Small intestine (tissue), 7 donors: Measurements from ENCODE around the gene AJAP1. TPM values are rescaled to one million over a fixed set of nuclear protein-coding genes. Genes with fewer than 3 reads are reported as not detected.
A peak's percentile ranks its signal among the peaks of the same experiment; 100 is the strongest.

Experiments
- DNase-seq, 2 donors: peaks; one replicate each; pipeline versions ENCODE4 v3.0.0 to v3.0.0-alpha.2; 2013
- FAIRE-seq: peaks from 2 replicates; lab custom pipeline; 2012; peaks lifted over from hg19 to GRCh38; lab: Jason Lieb, UNC
- H3K27ac ChIP-seq, 3 donors: one replicate each; pipeline ENCODE4 v1.5.1; 2013; ENCODE audit warnings: low read length in 2 of 3, mild to moderate bottlenecking in 2 of 3, control low read depth in 1 of 3, inconsistent platforms in 1 of 3, low read depth in 1 of 3, moderate library complexity in 1 of 3
- H3K27me3 ChIP-seq, 3 donors: one replicate each; pipeline ENCODE4 v1.6.1; 2013; ENCODE audit warnings: low read length in 3 of 3, inconsistent platforms in 1 of 3; ENCODE audit not compliant: control insufficient read depth in 3 of 3, insufficient read depth in 3 of 3
- H3K36me3 ChIP-seq, 3 donors: one replicate each; pipeline ENCODE4 v1.6.1; 2013; ENCODE audit warnings: low read length in 3 of 3, inconsistent platforms in 1 of 3, low read depth in 1 of 3, mild to moderate bottlenecking in 1 of 3, moderate library complexity in 1 of 3; ENCODE audit not compliant: control insufficient read depth in 3 of 3, insufficient read depth in 2 of 3
- H3K4me1 ChIP-seq, 3 donors: one replicate each; pipeline ENCODE4 v1.6.1; 2013; ENCODE audit warnings: low read length in 2 of 3, inconsistent platforms in 1 of 3, low read depth in 1 of 3, mild to moderate bottlenecking in 1 of 3, moderate library complexity in 1 of 3; ENCODE audit not compliant: control insufficient read depth in 3 of 3, insufficient read depth in 2 of 3
- H3K4me3 ChIP-seq, 3 donors: one replicate each; pipeline ENCODE4 v1.5.1; 2013; ENCODE audit warnings: low read length in 3 of 3, control low read depth in 1 of 3, inconsistent platforms in 1 of 3, low read depth in 1 of 3, mild to moderate bottlenecking in 1 of 3, moderate library complexity in 1 of 3
- H3K9me3 ChIP-seq, 2 donors: one replicate each; pipeline ENCODE4 v1.6.1; 2013; ENCODE audit warnings: low read depth in 1 of 2, low read length in 1 of 2; ENCODE audit not compliant: control insufficient read depth in 2 of 2, insufficient read depth in 1 of 2
- WGBS, 3 donors: extraction: QIAGEN DNeasy Blood & Tissue Kit; methylation state at CpG; one replicate each; pipeline ENCODE4 v1.1.7; 2013; 5-methylcytosine and 5-hydroxymethylcytosine counted together
- polyA plus RNA-seq, 4 donors: library from polyadenylated mRNA; stranded (reverse) in 3 of 4; unstranded in 1 of 4; fragments of 200-250 nt in 3 of 4; fragments of 120-200 nt in 1 of 4; gene quantifications; one replicate each; pipeline versions ENCODE4 v1.2.1 to v1.2.3, GENCODE V29; 2013
- donor health status: healthy with polysubstance abuse.
- donor health status: control.
- donor health status: control.
- donor health status: Bipolar disorder and iron deficiency.
- donor health status: healthy.

The AJAP1 gene
- polyA plus RNA-seq, 4 donors = 0.13 to 0.27 (median 0.27) TPM; not detected in 1

DNA sequence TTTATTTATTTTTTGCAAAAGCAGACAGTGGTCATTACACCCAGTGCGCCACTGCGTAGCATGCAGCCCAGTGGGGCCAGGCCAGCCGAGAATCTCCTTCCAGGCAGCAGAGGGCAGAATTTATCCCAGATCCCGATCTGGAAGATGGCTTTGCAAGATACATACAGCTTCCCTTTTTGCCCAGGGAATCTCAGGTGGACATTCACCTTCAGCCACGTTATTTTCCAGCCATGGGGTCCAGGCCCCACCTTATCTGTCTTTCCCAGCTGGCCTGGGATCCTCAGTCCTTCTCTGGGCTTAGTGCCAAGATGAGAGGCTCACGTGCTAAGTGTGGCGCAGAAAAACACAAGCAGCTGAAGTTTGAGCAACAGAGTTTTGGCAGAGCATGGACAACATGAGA, 123.6 kb downstream of the AJAP1 start:
- no peaks in the 10 kb centered on the region for H3K36me3 ChIP-seq
- FAIRE-seq (no peak), DNase-seq (peak in 1 of 2 donors; percentile 11)
- H3K9me3 ChIP-seq = no peaks in the 10 kb centered on the region
- H3K27me3 ChIP-seq = no peaks in the 10 kb centered on the region
- H3K4me3 ChIP-seq = no peak overlapping the region
- no peaks in the 10 kb centered on the region for H3K4me1 ChIP-seq
- 23 to 35% (median 30%) methylated on average over 7 of the region's 7 CpGs for WGBS, 3 donors
- H3K27ac ChIP-seq = no peak overlapping the region

DNA sequence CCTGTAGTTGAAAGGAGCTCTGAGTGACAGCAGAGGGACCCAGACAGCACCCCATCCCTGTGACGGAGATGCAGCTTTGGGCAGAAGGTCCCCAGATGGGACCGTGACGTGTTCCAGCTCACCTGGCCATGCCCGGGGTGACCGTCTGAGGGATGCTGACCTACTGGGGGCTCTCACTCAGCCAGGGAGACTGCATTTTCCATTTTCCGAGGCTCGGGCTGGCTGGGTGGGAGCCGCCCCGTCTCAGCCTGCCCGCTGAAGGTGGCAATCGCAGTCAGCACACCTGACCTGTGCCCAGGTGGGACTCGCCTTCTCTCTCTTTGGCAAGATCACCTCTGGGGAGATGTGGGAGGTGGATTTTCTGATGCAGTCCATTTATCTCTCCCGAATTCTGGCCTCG, 127.2 kb downstream of the AJAP1 start:
- H3K27me3 ChIP-seq = no peaks in the 10 kb centered on the region
- WGBS, 3 donors = 82 to 89% (median 87%) methylated on average over 14 of the region's 14 CpGs
- no peaks in the 10 kb centered on the region for H3K36me3 ChIP-seq
- no peak overlapping the region for H3K27ac ChIP-seq
- H3K9me3 ChIP-seq = no peaks in the 10 kb centered on the region
- DNase-seq (no peak), FAIRE-seq (no peak)
- H3K4me3 ChIP-seq = no peak overlapping the region
- H3K4me1 ChIP-seq = no peaks in the 10 kb centered on the region

DNA sequence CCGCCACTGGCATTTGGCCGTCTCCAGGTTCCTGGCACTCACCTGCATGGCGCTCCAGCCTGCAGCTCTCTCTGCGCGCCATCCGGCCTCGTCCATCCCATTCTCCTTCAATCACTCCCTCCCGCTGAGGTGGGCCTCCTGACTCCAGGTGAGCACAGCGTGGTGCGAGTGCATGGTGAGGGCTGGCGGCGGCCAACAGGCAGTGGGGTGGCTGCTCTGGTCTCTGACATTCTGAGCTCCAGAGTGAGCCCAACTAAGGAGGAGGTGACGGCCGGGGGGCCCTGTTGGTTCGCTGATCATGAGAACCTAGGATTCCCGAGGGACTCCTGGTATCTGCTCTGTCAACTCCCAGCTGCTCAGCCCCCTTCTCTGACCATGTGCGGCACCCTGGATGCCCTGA, 130.4 kb downstream of the AJAP1 start:
- 82 to 92% (median 83%) methylated on average over 17 of the region's 17 CpGs for WGBS, 3 donors
- no peak overlapping the region for H3K27ac ChIP-seq
- H3K27me3 ChIP-seq = no peaks in the 10 kb centered on the region
- FAIRE-seq (no peak), DNase-seq (no peak)
- H3K36me3 ChIP-seq = no peaks in the 10 kb centered on the region
- H3K9me3 ChIP-seq = no peaks in the 10 kb centered on the region
- H3K4me3 ChIP-seq = no peak overlapping the region
- H3K4me1 ChIP-seq = no peaks in the 10 kb centered on the region

DNA sequence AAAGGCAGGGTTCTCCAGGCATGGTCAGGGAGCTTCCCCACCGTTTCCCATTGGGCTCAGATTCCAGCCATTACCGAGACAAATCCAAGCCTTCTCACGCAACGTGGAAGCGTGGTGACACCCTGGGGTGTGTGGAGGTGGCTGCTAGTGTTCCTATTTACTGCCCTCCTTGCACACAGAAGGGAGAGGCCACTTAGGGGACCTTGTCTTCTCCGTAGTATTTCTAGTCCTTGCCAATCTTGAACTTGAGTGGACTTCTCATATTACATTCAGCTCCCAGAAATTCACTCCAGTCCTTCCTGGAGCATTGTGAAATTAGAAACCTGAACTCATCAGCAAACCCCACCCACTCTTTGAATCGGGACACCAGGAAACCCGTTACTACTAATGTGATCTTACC, 131.6 kb downstream of the AJAP1 start:
- WGBS, 3 donors = 78 to 81% (median 81%) methylated on average over 8 of the region's 8 CpGs
- Histone ChIP-seq H3K4me3 (no peak overlapping the region), H3K36me3 (no peaks in the 10 kb centered on the region), H3K27ac (no peak overlapping the region), H3K27me3 (no peaks in the 10 kb centered on the region), H3K9me3 (no peaks in the 10 kb centered on the region), H3K4me1 (no peaks in the 10 kb centered on the region)
- no peak for DNase-seq
- no peak for FAIRE-seq

DNA sequence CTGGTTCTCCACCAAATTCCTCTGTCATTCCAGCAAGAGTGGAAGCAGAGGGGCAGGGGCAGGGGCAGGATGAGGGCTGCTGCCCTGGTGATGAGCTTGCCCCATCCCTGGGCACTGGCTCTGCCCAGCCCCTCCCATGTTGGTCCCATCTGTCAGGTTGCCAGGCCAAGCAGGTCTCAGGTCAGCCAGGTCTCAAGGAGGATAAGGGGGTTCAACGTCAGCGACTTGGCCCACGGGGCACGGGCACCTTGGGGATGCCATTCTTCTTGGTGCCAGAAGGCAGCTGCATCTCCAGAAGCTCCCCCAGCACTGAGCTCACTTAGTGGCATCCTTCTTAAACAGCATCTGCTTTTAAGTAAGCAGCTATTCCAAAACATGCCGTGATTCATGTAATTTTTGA, 133.1 kb downstream of the AJAP1 start:
- Histone ChIP-seq H3K27ac (no peak overlapping the region), H3K36me3 (no peaks in the 10 kb centered on the region), H3K4me1 (no peaks in the 10 kb centered on the region), H3K27me3 (no peaks in the 10 kb centered on the region), H3K4me3 (no peak overlapping the region), H3K9me3 (no peaks in the 10 kb centered on the region)
- DNase-seq (no peak), FAIRE-seq (no peak)
- WGBS, 3 donors = 69 to 73% (median 71%) methylated on average over 5 of the region's 5 CpGs

DNA sequence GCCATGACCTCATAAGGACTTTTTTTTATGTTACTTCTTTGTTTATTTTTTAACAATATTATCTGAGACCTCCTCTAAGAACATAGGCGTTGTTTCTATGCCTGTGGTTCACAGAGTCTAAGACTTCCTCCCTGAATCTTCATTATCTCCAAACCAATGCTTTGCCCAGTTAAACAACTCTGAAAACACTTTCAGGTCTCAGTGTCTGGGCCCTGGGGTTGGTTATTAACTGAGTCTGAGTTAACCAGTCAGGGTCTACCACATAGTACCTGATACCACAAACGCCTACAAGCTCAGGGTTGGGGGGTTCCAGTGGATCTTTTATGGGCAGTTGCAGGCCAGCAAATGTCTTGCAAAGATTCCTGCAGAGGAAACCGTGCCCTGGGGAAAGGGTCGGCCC, 138.2 kb downstream of the AJAP1 start:
- Histone ChIP-seq H3K4me1 (no peaks in the 10 kb centered on the region), H3K9me3 (no peaks in the 10 kb centered on the region), H3K36me3 (no peaks in the 10 kb centered on the region), H3K4me3 (no peak overlapping the region), H3K27ac (no peak overlapping the region), H3K27me3 (no peaks in the 10 kb centered on the region)
- no peak for FAIRE-seq
- 30 to 43% (median 34%) methylated on average over 4 of the region's 4 CpGs for WGBS, 3 donors
- no peak for DNase-seq

DNA sequence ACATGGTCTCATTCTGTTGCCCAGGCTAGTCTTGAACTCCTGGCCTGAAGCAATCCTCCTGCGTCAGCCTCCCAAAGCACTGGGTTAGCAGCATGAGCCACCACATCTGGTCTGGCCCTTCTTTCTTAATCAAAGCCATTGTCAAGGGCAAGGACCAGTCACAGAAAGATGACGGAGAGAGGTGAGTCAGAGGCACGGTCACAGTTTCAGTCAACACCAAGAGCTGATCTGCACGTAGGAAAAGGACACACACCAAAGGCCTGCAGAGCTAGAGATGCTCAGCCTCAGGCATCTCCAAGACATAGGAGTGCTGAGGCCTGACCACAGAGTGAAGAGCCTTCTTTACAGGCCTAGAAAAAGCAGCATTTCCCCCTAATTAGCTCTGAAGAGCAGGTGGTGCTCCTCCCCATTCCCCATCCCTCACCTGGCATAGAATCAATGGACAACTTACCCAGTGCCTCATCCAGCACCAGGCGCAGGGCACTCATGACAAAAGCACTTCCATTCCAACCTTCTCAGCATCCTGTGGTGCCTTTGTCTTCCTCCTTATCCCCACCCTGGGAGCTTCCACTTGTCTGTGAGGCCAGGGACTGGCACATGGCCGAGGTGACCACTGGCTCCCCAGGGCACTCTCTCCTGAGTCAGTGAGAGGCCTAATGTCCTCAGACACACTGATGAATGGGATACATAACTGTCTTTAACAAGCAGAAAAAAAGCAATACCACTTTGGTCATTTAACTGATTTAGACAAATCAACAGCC, 139.8 kb downstream of the AJAP1 start:
- DNase-seq (no peak), FAIRE-seq (no peak)
- no peaks in the 10 kb centered on the region for H3K36me3 ChIP-seq
- 66 to 81% (median 77%) methylated on average over 6 of the region's 6 CpGs for WGBS, 3 donors
- H3K4me1 ChIP-seq = no peaks in the 10 kb centered on the region
- no peak overlapping the region for H3K4me3 ChIP-seq
- H3K27ac ChIP-seq = no peak overlapping the region
- H3K9me3 ChIP-seq = no peaks in the 10 kb centered on the region
- no peaks in the 10 kb centered on the region for H3K27me3 ChIP-seq

DNA sequence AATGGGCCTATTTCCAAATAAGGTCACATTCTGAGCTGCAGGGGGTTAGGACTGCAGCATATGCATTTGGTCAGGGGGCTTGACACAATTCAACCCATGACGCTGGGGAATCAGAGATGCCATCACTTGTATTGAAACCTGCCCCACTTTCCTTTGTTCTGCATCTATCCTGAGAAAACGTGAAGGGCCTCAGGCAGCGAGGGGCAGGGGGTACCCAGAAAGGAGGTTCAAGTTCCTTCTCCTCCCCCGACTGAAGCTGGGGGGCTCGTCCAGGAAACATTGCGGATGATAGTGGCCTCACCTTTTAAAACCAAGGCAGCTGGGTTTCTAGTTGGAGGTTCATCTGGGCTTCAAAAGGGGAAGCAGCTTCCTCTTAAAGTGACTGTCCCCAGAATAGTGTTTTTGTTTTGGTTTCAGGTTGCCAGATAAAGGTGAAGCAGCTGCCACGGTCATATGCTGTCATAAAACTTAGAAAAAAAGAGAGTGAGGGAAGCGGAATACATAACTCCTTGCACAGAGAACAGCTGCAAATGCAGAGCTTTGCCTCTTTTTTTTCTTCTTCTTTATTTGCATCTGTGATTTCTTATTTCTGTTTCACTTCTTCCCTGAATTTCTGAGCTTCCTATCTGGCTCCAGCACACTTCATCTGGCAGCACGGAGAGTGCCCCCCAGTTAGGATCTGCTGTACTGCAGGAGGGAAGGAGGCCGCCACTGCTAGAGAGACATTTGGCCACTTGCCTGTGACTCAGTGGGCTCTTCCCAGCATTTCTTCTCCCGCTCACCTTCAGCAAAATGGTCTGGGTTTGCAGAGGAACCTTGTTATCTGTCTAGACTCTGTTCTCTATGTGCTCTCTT, 142.0 kb downstream of the AJAP1 start:
- Histone ChIP-seq H3K4me1 (no peaks in the 10 kb centered on the region), H3K36me3 (no peaks in the 10 kb centered on the region), H3K4me3 (no peak overlapping the region), H3K27me3 (no peaks in the 10 kb centered on the region), H3K9me3 (no peaks in the 10 kb centered on the region), H3K27ac (peak overlapping the region in 1 of 3 donors; percentile 52)
- FAIRE-seq = no peak
- no peak for DNase-seq
- WGBS, 3 donors = 44 to 61% (median 45%) methylated on average over 11 of the region's 11 CpGs
